Activated naive CD4-positive, alpha-beta T cell treated with anti-CD3 and anti-CD28 coated beads, Interleukin-2, amount 50 U/mL, for 16 hours (primary cell): ENCODE measurements around the gene POC1A.

Experiments
- DNase-seq: peaks from one replicate; pipeline ENCODE4 v3.0.0-alpha.2; 2020

POC1A gene

DNA sequence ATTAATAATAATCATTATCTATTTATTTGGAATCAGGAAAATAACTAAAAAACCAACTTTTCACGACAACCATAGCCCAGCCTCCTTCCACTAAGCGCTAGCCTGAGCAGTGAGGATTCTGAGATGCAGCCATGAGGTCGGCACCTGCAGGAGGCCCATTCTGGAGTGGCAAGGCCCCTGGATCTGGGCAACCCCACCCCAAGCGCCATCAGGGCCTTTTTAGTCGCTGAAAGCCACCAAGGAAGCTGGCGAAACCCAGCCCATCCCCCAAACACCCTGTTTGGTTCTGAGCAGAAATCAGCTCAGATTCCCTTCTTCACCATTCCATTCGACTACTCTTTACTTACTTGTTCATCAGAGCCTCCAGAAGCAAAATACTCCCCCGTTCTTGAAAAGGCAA lies 29.5 kb downstream of the POC1A start:
- no peak for DNase-seq

DNA sequence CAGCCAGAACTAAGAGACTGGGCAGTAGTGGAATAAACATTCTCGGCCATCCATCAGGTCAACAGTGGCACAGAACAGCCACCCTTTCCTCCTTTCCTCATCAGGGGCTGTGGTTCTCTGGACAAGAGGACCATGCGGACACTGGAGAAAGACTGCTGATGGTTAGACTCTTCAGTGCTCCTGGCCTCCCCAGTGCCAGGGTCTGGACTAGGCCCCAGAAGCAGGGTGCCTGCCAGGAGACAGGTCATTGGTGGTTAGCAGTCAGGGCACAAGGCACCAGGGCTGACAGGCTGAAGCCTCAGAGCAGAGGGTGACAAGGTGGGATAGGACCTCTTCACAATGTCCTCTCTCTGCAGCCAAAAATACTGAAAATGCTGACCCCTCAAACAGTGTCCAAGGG lies 30.1 kb downstream of the POC1A start:
- DNase-seq = no peak

DNA sequence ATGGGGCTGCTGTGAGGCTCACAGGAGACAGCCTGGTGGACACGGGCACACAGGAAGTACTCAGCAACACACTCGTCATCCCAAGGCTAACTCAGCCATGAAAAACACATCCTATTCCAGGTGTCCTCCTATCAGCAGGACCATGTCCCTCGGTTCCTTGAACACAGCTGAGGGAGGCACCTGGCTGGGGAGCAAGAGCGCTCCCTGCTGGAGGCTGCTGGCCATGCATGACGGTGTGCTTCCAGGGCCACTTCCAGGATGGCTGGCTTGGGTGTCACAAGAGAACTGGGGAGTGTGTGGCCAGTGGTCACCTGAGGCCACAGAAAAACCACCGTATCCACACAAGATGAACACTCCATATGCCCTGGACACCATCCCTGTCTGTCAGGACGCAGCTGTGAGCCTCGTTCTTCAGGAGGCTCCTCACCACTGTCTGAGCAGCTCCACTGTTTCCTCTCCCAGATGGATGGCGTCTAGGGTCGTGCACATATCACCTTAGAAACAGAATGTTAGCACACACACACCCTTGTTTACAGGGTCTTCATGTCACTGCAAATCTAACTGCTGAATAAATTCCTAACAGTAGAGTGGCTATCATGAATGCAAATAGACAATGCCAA lies 31.0 kb downstream of the POC1A start:
- peak; percentile 74 for DNase-seq

DNA sequence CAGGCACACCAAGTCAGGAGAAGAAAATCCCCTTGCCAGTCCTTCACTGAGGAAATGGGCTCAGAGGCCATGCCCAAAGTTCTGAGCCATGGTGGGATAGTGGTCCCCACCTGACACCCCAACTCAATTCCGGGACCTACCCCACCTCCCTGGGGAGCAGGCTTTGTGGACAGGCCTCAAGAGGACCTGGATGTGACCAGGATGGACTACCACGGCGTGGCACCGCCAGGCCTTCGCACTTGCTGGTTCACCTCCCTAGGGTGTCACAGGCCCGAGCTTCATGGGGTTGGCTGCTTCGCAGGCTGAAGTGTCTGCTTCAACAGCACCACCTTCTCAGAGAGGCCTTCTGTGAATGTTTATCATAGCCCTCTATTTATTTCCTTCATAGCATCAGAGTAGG lies 31.7 kb downstream of the POC1A start:
- no peak for DNase-seq

DNA sequence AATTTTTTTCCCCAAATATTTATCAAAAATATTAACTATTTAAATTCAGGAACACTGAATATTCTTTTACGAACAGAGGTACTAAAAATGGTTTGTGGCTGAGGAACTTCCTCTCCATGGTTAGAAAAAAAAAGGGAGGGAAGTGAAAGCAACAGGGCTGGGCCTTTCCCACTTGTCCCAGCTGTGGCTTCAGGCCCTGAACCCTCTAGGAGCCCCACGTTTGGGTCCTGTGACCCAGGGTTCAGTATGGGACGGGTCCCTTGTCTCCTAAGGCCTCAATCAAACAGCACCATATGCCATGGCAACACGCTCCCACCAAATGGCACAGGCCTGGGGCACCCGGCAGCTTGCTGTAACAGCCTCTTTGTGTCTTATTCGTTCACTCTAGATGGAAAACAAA lies 32.4 kb downstream of the POC1A start:
- DNase-seq = no peak

DNA sequence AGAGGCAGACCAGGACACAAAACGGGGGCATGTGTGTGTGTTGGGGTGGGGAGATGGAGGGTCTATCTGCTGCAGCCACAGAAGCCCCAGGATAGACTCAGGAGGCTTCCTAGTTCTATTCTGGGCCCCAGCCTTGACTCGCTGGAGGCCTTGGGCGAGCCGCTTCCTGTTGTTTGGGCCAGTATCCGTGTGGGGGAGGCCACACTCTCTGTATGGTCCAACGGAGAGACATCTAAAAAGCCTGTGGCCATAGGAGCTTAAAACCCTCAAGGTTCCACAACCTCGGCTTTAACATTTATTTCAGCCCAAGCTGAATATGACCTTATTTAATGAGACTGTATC lies 32.8 kb downstream of the POC1A start:
- no peak for DNase-seq

DNA sequence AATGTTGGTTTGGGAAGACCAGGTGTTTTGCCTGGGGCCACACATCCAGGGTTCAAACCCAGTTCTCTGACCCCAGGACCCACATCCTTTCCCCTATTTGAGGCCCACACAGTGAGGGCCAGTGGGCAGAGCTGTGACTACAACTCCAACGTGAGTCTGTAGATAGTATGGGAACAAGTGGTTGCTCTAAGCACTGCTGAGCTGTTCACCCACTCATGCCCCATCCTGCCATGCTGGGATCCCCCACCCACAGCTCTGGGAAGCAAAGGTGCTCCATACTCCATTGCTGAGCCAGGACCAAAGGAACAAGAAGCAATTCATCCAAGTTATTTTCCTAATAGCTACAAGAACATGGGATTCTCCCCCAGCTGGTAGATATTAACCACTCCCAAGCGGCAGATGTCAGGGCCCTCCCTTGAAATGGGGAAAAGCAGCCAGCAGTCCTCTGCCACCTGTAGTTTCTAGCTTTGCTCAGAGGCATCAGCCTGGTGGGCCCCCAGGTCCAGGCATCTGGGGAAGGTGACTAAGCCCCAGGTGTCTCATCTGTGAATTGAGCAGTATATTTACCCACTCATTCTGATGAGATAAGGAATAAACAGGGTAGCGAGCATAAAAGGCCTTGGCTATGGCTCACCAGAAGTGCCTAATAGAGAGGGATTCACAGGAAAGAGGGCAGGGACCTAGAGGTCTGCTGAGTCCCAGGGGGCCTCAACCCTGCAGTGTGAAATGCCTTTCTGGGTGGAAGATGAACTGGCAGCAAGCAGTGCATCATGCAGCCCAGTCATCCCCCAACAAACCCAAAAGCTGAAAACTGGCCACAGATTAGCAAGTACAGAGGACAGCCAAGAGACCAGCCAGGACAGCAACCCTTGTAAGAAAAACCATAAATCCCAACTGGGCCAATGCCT lies 33.4 kb downstream of the POC1A start:
- DNase-seq = no peak

DNA sequence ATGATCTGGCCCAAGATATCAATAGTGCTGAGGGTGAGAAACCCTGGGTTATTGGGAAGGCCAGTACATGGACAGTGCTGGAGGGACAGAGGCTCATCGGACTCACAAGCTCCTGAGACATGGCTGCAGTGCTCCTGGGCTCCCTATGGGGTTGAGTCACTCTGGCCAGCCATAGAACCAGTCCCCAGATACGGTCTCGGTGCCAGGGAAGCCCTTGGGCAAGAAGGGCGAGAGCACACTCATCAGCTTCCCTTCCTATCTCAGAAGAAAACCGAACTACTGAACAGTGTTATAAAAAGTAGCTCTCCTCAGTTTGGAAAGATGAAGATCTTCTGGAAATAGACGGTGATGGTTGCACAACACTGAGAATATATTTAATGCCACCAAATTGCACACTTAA lies 34.4 kb downstream of the POC1A start:
- DNase-seq = no peak

DNA sequence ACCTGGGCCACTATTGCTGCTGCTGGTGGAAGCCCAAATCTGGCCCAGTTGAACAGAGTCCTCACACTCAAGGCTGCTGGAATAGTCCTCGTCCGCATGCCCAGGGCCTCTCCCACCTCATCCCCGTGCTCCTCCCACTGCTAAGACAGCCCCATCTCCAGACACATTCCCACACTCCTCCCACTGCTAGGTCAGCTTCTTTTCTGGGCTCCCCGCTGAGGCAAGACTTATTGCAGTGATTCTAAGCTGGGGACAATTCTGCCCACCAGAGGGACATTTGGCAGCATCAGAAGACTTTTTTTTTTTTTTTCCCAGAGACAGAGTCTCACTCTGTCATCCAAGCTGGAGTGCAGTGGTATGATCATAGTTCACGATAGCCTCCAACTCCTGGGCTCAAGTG lies 35.1 kb downstream of the POC1A start:
- no peak for DNase-seq

DNA sequence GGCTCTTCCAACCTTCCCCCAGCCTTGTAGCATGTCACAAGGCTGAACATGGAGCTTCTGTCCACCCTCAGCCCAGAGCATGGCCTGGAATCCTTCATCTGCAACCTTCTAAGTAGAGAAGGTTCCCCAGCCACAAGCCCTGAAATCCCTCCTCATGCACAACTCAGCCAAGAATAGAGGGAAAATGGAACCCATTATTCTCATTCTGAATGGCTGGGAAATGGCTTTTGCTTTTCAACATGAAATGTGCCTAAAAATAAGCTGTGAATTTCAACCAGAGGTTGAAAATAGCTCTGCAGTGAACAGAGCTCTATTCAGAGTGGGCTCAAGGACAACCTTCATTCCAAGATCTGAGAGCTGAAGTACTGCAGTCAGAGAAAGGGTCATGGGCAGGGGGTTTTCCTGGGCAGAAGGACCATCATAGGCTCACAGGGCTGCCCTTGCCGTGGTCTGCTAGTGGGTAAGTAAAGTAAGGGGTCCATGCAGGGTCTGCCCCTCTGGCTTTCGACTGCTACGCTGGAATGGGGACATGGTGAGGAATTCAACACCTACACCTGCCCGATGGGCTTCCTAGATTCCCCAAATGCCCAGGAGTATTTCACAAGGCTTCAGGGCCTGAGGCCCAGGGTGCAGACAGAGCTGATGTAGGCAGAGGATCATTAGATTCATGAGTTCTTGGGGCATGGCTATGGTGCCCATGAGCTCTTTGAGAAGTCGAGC lies 35.9 kb downstream of the POC1A start:
- DNase-seq = no peak

DNA sequence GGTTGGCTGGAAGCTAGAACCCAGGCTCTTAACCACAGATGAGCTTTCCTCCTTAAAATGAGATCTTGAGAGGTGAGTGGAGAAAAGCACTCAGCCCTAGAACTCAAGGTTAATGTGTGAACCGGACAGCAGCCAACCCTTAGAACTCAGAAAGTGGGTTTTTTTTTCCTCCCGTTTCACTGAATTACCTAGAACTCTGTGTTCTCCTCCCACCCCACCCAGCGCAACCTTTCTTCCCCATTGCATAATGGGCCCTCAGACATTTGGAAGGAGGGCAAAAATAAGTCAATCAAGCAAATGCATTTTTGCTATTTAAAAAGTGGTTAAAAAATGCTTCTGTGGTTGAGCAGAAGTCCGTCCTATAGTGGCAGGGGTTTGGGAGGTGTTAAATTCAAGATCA lies 36.7 kb downstream of the POC1A start:
- DNase-seq = no peak

DNA sequence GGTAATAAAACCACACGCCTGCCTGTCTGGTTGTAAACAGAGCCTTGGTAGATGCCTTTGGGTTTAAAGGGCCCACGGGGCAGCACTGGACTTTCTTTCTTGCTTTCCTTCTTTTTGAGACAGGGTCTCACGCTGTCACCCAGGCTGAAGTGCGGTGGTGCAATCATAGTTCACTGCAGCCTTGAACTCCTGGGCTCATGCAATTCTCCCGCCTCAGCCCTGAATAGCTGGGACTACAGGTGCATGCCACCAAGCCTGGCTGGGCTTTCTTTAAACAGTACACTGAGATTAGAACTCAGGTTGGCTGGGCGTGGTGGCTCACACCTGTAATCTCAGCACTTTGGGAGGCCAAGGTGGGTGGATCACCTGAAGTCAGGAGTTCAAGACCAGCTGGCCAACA lies 42.2 kb downstream of the POC1A start:
- no peak for DNase-seq

DNA sequence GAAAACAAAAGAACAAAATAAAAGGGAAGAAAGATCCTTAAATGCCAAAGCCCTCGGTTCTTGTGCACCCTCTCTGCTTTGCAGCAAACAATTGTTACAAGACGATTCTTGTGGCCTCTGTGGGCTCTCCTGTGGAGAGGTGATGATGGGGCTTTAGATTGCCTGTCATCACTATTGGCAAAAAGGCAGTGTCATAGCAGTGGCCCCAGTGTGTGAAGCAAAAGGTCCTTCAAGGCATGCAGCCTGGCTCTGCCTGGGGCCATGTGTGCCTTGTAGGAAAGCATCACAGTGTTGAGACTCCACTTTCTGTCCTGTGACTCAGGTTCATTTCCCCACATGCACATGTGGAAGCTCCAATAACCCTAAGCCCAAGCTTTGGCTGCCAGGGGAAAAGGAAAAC lies 43.7 kb downstream of the POC1A start:
- no peak for DNase-seq

DNA sequence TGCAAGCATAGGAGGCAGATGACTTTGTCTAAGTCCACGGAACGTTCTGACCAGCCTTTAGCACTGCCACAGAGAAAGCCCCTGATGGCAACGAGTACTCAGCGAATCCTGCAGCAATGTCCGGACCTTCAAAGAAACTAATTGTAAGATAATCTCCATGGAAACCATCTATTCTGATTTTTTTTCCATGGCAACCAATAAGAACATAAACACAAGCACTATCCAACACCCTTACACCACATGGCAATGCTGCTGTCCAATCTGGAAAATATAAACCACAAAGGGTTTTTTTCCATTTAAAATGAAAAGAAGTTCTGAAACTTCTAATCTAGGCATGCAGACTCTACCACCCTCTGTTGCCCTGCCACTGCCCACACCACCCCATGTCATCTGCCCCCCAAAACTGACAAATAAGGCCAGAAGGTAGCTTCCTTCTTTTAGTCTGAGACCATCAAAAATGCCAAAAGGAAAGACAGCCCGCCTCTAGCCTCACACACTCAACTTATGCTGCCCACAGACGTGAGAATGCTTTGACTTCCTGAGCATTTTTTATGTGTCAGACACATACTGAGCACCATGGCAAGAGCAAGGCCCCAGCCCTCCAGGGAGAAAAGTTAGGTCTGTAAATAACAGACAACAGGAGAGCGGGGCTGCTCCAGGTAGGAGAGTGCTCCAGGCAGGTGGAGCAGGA lies 44.5 kb downstream of the POC1A start:
- DNase-seq = no peak

DNA sequence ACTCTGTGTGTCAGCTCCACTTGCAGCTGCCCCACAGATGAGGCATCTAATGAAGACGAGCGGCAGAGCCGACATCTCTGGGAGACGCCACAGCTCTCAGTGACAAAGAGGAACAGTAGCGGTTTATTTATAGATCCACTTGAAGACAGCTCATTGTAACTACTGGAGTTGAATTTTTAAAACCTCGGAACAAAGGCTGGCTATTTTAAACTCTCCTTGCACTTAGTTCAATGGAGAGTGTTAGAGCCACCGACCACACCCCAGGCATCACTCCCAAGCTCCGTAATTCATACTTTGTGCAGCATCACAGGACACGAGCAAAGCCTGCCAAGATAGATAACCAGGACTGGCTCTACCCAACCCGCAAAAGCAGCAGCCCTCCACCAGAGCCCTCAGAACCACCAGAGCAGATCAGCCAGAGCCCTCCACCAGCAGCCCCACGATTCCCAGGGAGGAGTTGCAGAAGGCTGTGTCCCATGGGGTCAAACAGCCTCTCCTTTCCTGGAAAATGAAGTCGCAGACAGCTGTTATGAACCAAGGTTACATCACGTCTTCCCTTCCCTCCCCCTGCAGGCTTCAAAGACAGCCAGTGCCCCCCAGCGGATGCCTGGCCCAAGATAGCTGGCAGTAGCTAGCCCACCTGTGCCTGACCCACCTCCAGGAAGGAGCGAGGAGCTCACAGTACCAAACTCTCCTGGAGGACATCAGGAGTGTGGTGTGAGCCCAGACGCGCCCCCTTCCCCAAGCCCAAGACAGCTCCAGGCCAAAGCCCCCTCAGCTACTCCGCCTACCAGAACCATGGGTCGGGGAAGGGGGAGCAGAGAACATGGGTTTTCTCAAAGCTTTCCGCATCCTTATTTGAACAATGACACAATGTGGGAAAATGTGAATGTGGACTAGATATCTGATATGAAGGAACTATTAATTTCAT lies 45.7 kb downstream of the POC1A start:
- DNase-seq = no peak

DNA sequence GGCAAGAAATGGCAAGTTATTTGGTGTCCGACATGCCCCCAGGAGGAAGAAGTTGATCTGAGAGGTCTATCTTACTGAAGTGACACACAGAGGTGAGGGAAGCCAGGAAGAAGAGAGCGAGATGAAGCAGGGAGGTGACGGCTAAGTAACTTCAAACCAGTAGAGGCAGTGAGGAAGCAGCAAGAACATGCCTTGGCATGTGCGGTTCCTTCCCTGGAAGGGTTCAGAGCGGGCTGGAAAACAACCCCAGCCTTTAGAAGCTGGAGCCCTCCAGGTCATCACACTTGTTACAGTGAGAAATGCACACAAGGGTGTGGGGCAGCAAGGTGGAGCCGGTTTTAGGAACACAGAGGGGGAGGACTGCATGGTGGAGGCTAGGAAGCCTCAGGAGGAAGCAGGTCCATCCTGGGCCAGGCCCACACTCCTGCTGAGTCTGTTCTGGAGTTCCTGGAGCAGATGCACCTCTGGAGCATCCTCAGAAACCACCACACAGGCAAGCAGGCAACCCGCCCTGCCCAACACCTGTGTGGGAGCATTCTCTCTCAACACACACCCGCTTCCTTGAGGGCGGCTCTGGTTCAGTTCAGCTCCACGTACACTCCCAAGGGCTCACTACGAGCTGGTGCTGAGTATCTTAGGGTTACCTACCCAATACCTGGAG lies 47.1 kb downstream of the POC1A start:
- no peak for DNase-seq

DNA sequence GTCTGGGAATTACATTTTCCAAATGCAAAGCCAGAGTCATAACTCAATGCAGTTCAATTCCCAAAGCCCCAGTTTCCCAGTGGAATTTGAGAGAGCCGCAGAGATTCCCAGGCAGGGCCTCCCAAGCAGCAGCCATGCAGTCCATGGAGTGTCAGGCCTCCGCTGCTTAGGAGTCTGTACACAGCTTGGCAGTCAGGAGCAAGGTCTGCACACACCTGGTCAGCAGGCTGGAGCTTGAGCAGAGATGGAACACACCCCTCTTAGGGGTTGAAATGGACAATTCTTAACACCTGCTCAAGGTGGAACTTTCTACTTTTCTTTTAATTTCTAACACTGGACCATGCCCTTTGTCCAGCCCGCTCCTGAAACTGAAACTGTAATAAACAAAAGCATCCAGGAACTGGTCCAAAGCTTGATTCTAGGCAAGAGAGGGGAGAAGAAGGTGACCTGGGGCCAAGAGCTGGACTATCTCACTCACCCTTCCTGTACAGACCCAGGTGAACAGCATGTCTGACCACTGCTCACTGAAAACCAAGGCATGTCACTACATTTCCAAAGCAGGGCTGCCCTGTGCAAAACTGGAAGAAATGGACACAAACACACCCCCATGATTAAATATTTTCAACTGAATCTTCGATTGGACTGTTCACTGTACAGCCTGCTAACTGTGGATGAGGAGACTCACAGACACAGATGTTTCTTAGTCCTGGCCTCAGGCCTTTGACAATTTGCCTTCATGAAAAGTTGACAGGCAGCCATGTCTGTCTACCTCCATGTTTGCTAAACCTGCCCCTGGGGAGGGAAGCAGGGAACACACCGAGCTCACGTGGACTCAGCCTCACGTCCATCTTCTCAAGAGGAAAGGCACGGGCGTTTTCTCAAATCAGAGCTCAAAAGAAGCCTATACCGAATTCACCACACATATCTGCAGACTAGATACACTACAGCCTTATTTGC lies 49.3 kb downstream of the POC1A start:
- no peak for DNase-seq

DNA sequence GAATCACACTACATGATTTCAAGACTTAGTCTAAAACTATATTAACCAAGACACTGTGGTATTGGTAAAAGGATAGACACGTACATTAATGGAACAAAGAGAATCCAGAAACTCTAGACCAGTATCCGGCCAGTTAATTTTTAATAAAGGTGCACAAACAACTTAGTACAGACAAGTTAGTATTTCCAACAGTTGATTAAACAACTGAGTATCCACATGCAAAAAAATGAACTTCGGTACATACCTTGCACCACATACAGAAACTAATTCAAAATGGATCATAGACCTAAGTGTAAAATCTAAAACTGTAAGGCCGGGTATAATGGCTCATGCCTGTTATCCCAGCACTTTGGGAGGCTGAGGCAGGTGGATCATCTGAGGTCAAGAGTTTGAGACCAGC lies 51.3 kb downstream of the POC1A start:
- DNase-seq = no peak

DNA sequence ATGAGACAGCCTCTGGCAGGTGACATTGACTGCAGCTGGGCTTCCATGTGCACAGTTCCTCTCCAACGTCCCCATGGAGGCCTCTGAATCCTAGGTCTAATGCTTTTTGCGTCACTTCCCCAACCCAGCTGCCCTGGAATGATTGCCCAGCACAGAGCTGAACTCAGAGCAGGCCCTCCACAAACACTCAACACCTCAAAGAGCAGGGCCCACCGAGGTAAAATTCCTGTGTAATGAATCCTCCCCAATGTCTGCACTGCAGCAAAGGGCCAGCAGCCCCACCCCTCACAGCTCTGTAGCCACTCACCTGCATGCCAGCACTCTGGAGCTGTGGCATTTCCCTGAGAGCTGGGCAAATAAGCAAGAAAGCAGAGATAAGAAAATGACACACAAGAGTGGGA lies 55.2 kb downstream of the POC1A start:
- no peak for DNase-seq

DNA sequence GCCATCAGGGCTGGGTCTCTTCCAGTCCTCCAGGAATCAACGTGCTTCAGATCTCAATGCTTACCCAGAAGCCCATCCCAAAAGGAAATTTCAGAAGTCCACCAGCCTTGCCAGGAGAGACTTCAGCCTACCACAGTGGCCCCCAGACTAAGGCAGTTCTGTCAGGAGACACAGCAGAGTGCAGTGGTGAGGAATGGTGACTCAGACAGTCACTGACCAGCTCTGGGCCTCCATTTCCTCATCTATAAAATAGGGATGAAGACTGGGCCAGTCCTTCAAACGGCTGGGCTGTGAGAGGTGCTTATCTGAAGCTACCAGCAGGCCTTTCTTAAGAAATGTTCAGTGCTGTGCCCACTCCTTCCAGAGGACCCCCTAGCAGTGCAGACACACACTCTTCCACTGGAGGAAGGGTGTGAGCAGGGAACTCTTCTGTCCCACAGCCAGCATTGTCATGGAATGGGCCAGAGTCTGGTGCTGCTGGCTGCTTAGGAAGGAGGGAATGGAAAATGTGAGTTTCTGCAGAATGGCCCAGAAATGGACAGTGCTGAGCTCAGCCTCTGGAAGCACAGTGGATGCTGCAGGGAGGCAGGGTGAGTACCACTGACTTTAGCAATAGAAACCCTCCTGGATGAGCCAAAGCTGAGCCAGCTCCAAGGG lies 56.2 kb downstream of the POC1A start:
- DNase-seq = no peak
